Body of pancreas (tissue), 4 donors: ENCODE measurements around the gene DMBT1. TPM values are rescaled to one million over a fixed set of nuclear protein-coding genes. Genes with fewer than 3 reads are reported as not detected.
"Not testable (repeated sequence)": the region's sequence is repeated elsewhere in the genome, so short reads cannot be mapped to it uniquely, and the experiment has no call there.

Experiments used
- ATAC-seq: fragments of 150-250 bp; one replicate; pipeline ENCODE4 v1.9.1; 2016
- DNase-seq, 4 donors: peaks; one replicate each; pipeline ENCODE4 v3.0.0-alpha.2; 2019
- H3K27ac ChIP-seq, 4 donors: fragments of 200-600 bp; sonication (generic); 1 replicate in 3 of 4; 2 replicates in 1 of 4; pipeline versions ENCODE4 v1.5.1 to v1.6.1; 2016 to 2019; ENCODE audit warnings: mild to moderate bottlenecking in 1 of 4, mixed read lengths in 1 of 4, moderate library complexity in 1 of 4
- H3K27me3 ChIP-seq, 2 donors: fragments of 200-600 bp; sonication (generic); one replicate each; pipeline ENCODE4 v1.6.0; 2016; ENCODE audit warnings: mild to moderate bottlenecking in 1 of 2
- H3K36me3 ChIP-seq, 2 donors: fragments of 200-600 bp; sonication (generic); replicated peaks in 1 of 2; 2 replicates each; pipeline ENCODE4 v1.5.1; 2016; ENCODE audit warnings: low read depth in 2 of 2; ENCODE audit not compliant: insufficient read depth in 1 of 2
- H3K4me1 ChIP-seq: fragments of 200-600 bp; sonication (generic); one replicate; pipeline ENCODE4 v1.6.0; 2016
- H3K4me3 ChIP-seq, 2 donors: fragments of 200-600 bp; sonication (generic); 1 replicate in 1 of 2; 2 replicates in 1 of 2; pipeline ENCODE4 v1.5.1; 2016 to 2019
- H3K9me3 ChIP-seq, 3 donors: fragments of 200-600 bp; sonication (generic); 1 replicate in 2 of 3; 2 replicates in 1 of 3; pipeline ENCODE4 v1.5.1; 2016
- CTCF ChIP-seq, 7 experiments: fragments of 450-650 bp in 4 of 7; fragments of 200-600 bp in 3 of 7; sonication (generic) in 3 of 7; IDR thresholded peaks; one replicate each; pipeline ENCODE4 v1.5.1; 2016 to 2019; ENCODE audit warnings: antibody characterized with exemption in 7 of 7
- POLR2A ChIP-seq, 3 donors: fragments of 450-650 bp; IDR thresholded peaks; one replicate each; pipeline ENCODE4 v1.6.1; 2016; ENCODE audit warnings: antibody characterized with exemption in 3 of 3, mild to moderate bottlenecking in 2 of 3
- WGBS, 2 donors: methylation state at CpG; one replicate each; pipeline ENCODE4 v1.1.5; 2017; 5-methylcytosine and 5-hydroxymethylcytosine counted together
- intact Hi-C: fragments of 100-400 bp; cut with DNase I; formaldehyde crosslinking; loops from one replicate; pipeline ENCODE4 v1.15.1; 2023
- total RNA-seq, 2 donors: library from RNA; depleted of rRNA; stranded (reverse); fragments of >200 nt; gene quantifications; one replicate each; pipeline ENCODE4 v1.1.0, GENCODE V29; 2016

The DMBT1 gene
- total RNA-seq, 2 donors from 2014 or later, result 0.26 to 0.33 TPM

GRCh38 chr10:122617476-122618270 lies 57.1 kb downstream of the DMBT1 start:
- no peak for ATAC-seq
- TF ChIP-seq POLR2A (IDR thresholded peaks at IDR 0.05) (no peak), CTCF (IDR thresholded peaks at IDR 0.05) (no peak)

GRCh38 chr10:122618461-122619165 lies 58.1 kb downstream of the DMBT1 start:
- no peak for DNase-seq
- 65 to 68% methylated on average over 5 of the region's 5 CpGs for WGBS, 2 donors
- H3K4me1 ChIP-seq, result no peaks in the 10 kb centered on the region

More at GRCh38 chr10:122617476-122618270, 57.1 kb downstream of the DMBT1 start:
- no peak overlapping the region for H3K27ac ChIP-seq
- no peaks in the 10 kb centered on the region for H3K4me1 ChIP-seq
- no peak overlapping the region for H3K4me3 ChIP-seq
- no peaks in the 10 kb centered on the region for H3K27me3 ChIP-seq
- intact Hi-C loops, result no loop called here
- no peaks in the 10 kb centered on the region for H3K36me3 ChIP-seq
- WGBS, 2 donors, result 71 to 88% methylated on average over 3 to 10 of the region's 10 CpGs
- no peaks in the 10 kb centered on the region for H3K9me3 ChIP-seq
- no peak for DNase-seq

GRCh38 chr10:122620961-122621360 lies 60.4 kb downstream of the DMBT1 start:
- intact Hi-C loops, H3K4me1 ChIP-seq, H3K9me3 ChIP-seq, H3K36me3 ChIP-seq, H3K27ac ChIP-seq, DNase-seq, H3K27me3 ChIP-seq, ATAC-seq, H3K4me3 ChIP-seq: not testable (repeated sequence)
- 90 to 94% methylated on average over 5 to 8 of the region's 8 CpGs for WGBS, 2 donors

More at GRCh38 chr10:122618461-122619165, 58.1 kb downstream of the DMBT1 start:
- no peaks in the 10 kb centered on the region for H3K36me3 ChIP-seq
- ATAC-seq, result no peak
- TF ChIP-seq CTCF (IDR thresholded peaks at IDR 0.05) (no peak), POLR2A (IDR thresholded peaks at IDR 0.05) (no peak)
- no peak overlapping the region for H3K27ac ChIP-seq
- intact Hi-C loops, result no loop called here
- no peaks in the 10 kb centered on the region for H3K27me3 ChIP-seq
- no peaks in the 10 kb centered on the region for H3K9me3 ChIP-seq
- H3K4me3 ChIP-seq, result no peak overlapping the region

- intact Hi-C loops, result no loop called here
- Histone ChIP-seq H3K27me3 (no peaks in the 10 kb centered on the region), H3K9me3 (no peaks in the 10 kb centered on the region), H3K36me3 (no peaks in the 10 kb centered on the region), H3K27ac (no peak overlapping the region), H3K4me1 (no peaks in the 10 kb centered on the region), H3K4me3 (no peak overlapping the region)
- ATAC-seq (no peak), DNase-seq (no peak)
- no peak for TF ChIP-seq CTCF (IDR thresholded peaks at IDR 0.05)
- TF ChIP-seq POLR2A (IDR thresholded peaks at IDR 0.05), result no peak
- WGBS, 2 donors, result 99 to 100% methylated on average over 1 to 5 of the region's 5 CpGs
Observed at GRCh38 chr10:122624546-122624945, 64.0 kb downstream of the DMBT1 start.

GRCh38 chr10:122630526-122630925 lies 70.0 kb downstream of the DMBT1 start:
- H3K9me3 ChIP-seq, result no peaks in the 10 kb centered on the region
- no peak overlapping the region for H3K4me3 ChIP-seq
- H3K27ac ChIP-seq, result no peak overlapping the region
- WGBS, 2 donors, result 85 to 86% methylated on average over 5 to 6 of the region's 6 CpGs
- DNase-seq (no peak), ATAC-seq (no peak)
- TF ChIP-seq CTCF (IDR thresholded peaks at IDR 0.05) (no peak), POLR2A (IDR thresholded peaks at IDR 0.05) (no peak)
- no peaks in the 10 kb centered on the region for H3K36me3 ChIP-seq
- intact Hi-C loops, result no loop called here
- no peaks in the 10 kb centered on the region for H3K27me3 ChIP-seq
- peaks cover under 1% of the 10 kb centered on the region for H3K4me1 ChIP-seq
